NCI-H345 (cell line): ENCODE results near the gene MEIKIN.

Source experiments
- DNase-seq: peaks from one replicate; lab custom pipeline; 2025; lab: John Stamatoyannopoulos, UW

The MEIKIN gene, protein sequence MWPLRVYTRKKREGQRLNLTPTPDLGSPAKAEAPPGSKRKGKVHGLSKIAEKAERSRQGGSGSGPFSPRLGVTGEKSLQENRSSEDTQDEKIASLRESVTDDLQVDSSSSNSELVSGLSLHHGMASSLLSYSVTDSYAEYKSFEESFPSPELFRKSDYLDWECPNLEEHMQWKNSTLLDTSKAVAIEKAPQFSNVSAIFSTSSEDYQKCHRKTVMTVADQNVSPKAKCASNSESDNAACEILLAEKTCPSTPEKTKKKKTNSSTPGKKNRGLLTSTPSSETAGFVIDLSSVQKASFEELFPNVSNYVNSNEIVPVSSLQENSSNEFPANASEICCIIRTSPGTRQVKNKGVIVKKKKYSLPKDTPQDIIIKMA

DNA sequence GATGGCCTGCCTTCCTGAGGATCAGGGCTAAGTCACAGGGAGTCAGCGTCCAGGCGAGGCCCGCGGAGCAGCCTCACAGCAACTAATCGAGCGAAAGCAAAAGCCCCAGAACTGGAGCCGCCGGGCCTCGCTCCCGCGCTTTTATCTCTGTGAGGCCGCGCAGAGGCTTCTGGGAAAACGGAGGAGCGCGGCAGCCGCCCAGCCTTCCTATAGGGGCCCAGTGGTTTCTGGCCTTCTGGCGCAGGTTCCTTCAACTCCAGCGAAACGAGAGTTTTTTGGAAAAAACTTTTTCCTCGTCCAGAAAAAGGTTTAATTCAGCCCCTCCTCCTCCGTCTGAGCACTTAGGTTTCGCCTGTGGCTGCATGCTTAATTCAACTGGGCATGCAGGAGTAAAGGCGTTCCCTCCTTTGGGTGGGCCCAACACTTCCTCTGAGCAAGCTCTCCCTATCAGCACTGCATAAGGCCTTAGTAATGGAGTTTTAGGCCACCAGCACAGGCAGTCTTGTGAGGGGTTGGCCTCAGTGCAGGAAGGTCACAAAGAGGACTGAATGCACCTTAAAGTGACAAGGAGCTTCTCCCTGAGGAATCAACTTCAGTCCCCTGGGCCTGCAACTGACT is at the start of gene MEIKIN:
Gene MEIKIN, minus strand, starts transcription at position 113 of the 618 bp plus-strand sequence. CDS start 158 bp downstream, outside the sequence.
- DNase-seq: no peak

DNA sequence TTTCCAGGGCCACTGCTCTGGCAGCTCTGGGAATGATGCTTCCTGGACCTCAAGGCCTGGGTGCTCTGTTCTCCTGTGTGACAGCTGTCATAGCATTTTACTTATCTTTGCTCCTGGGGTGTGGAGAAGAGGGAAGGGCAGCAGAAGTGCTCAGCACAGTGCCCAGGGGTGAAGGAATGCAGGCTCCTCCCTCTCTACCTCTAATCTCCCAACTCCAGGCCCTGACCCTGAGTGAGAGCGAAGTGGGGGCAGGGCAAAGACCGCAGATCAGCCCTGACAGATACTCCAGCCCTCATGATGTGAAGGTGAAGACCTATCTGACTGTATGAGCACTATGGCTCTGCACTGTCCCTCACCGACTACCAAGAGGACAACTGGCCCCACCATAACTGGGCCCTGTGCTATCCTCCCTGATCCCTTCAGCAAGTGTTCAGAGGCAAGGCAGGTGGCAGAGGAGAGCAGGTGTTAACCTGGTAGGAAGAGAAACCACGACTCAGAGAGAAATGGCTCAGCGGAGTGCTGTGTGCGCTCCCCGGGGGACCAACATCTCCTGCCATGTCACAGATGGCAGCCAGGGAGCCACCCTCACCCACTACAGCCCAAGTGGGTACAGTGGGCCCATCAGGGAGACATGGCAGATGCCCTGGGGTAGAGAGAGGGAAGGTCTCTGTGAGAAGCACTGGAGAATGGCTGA is 49.2 kb upstream of the MEIKIN start:
- no peak for DNase-seq

DNA sequence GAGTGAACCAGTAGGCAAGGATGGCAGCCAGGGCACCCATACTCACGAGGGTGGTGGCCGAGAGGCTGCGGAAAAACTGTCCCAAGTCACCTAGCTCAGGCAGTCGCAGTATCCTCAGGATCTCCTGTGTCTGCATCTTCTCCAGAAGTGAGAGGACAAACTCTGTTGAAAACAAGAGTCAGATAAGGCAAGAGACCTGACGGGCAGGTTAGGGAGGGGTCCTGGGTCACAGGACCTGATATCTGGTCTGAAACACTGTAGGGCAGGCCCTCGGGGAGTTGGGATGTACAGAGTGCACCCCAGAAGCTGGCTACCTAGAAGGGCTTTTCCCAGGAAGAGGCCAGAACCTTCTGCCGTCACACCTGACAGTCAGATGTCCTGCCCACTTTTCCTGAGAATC is 48.6 kb upstream of the MEIKIN start:
- no peak for DNase-seq

DNA sequence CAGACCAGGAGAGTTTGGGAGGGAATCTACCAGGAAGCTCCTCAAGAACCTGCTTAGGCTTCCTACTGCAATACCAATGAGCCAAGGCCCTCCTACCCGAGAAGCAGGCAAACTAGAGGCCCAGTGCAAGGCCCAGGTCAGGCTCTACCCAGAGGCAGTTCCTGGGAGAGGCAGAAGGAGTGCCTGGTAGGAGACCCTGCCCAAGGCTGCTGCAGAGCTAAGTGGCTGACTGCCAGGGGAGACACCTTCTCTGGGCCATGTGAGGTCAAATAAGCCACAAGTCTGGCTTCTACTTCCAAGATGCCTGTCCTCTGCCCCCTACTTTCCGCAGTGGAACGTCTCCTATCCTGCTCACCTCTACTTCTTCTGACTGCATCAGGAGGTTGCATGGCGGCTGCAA is 48.2 kb upstream of the MEIKIN start:
- no peak for DNase-seq

DNA sequence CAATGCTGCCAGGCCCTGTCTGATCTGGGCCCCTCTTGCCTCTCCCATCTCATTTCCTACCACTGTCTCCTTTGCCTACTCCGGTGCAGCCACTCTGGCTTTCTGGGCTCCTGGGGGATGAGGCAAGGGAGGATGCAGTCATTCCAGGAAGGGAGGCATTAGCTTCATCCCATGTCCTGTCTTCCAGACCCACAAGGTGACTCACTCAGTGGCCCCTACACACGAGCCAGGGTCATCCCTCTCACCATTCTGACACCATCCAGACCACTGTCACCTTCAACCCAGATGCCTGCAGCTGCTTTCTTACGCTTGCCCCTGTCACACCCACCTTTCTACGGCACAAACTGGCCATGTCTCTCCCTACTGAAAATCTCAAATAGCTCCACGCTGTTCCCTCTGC is 46.9 kb upstream of the MEIKIN start:
- DNase-seq: no peak

DNA sequence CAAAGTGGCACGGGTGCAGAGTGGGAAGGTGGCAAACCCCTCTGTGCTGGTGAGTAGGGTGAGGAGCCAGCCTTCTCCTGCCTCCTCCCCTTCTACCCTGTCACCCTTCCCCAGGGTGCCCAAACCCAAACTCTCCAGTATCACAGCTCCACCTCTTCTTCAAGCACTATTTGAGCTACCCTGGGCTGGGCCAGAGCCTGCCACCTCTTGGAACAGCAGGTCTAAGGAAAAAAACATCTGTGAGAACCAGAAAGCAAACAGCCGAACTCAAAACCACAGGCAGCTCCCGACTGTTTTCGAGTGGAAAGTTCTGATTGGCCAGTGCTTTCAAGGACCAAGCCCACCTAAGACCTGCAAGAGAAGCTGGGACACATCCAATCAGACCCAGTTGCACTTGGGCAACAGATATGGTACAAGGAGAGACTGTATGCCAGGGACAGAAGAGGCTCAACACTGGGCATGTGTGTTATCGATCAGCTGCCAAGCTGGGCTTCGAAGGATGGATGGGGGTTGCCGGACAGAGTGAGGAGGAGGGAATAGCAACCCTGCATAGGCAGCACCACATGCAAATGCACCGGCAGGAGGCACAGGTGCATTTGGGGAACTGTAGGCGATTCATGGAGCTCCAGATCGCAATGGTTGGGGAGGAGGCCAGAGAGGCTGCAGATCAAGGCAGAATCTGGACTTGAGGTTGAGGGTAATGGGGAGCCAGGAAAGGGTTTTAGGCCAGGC is 46.3 kb upstream of the MEIKIN start:
- DNase-seq: no peak

DNA sequence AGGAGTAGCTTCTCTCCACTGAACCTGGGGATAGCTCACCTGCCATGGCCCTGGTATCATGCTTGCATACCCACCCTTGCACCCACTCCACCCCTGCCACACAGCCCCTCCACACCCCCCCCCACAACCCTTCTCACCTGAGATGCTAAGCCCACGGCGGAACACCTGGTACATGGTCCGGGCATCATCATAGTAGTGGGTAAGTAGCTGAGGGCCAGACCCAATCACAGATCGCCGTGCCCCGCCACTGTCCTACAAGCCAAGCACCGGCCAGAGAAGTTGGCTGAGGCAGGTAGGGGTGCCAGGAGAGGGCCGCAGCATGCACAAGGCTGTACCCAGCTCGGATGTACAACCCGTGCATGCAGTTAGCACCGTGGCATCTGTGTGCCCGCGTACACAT is 45.3 kb upstream of the MEIKIN start:
- no peak for DNase-seq

DNA sequence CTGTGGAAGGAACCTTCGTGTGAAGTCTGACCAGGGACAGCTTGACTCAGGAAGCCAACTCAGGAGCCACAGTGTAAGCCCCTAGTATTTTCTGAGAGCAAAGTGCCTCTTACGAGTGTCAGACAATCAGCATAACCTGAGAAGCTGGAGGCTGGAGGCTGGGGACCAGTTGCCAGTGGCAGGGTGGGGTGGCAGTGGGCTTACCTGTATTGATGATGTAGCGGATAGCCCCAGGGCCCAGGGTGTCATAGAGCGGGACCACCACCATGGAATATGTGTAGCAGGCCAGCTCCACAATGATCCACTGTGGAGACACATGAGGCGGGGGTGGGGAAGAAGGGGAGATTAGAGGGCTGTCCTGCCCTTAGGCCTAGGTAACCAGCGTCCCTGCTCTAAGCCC is 43.1 kb upstream of the MEIKIN start:
- DNase-seq: no peak

DNA sequence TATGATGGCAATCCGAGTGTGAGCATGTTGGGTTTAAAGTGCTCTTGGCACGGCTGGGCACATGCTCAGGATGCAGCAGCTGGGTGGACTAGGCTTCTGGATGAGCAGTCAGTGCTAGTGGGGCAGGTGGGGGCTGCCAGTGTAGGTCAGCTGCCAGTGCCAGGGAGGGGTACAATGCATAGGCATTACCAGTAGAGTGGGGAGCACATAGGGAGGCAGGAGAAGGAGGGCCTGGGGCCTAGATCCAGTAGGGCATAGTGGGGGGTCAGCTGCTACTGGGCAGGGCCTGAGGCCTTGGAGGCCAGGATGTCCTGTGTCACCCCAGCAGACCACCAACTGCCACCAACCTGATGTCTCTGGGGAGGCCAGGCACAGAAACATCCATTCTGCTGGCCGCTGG is 41.8 kb upstream of the MEIKIN start:
- no peak for DNase-seq

DNA sequence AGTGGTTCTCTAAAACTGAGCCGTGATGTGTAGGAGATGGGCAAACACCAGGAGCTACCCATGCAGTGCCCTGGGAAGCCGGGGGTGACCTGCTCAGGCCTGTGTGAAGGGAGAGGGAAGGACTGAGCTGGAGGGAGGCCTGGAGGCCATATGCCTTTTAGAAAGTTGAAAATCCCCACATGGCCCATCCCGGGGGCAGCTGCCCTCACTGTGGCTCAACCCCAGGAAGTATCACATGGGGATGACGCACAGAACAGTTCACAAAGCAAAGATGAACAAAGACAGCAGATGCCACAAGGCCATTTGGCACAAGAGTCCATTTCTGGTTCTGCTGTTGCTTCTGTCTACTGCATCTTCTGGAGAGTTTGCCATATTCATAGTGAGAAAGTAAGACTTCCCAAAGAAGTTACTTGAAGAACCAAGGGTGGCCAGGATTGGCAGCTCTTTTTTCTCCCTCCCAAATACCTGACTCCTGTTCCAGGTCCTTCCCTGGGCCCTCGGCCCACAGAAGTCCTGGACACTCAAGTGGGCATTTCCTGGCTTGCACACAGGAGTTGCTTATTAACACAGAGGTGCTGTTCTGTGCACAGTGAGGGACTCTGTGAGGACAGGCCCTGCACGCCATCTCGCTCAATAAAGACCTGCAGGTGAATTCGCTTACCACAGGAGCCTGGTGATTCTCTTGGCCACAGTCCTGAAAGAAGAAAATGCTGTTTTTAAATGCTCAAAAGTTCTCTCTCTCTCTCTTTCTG is 40.9 kb upstream of the MEIKIN start:
- DNase-seq: no peak

DNA sequence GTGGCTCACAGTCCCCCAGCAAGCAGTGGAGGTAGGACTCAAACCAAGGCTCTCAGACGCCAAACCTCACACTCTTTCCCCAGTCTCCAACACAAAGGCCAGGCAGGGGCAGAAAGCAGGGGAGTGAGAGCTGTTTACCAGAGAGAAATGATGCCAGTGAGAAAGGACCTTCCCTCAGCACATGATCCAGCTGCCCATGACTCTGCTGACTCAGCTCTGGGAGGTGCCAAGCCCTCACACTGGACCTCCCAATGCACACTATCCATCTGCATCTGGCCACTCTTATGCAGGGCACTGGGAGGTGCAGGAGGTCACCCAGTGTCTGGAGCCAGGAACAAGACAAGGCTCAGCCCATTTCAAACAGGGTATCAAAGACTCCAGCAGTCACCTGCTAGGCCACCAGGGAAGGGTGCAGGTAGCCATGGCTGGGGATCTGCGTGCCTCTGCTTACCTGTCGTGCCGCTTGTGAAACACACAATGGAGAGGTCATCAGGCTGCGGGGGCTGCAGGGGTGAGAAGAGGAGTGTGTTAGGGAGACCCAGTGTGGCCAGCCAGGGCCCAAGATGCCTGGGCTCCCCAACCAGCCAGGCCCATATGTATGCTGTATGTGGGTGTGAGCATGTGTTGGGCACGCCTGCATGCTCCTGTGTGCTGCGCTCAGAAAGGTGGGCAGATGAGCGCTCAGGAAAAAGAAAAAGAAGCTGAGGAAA is 39.6 kb upstream of the MEIKIN start:
- no peak for DNase-seq

DNA sequence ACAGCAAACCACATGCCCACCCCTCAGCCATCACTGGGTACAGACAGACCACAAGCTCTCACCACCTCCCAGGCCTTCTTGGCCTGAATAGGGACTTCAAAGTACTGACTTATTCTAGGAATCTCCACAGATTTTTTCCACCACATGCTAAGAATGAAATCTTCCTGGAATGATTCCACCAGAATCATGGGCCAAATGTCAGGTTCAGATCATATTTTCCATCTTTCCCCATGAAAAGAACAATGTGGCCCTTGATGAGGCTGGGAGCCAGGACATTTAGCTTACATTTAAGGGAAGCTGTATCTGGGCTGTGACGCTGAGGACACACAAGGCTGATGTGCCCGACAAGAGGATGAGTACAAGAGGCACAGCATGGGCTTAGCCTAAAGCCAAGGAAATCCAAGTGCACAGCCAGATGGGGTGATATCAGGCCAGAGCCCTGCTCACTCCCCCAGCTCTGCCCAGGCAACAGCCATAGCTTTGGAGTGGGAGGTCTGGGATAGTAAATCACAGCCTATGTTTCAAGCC is 37.8 kb upstream of the MEIKIN start:
- DNase-seq: no peak

DNA sequence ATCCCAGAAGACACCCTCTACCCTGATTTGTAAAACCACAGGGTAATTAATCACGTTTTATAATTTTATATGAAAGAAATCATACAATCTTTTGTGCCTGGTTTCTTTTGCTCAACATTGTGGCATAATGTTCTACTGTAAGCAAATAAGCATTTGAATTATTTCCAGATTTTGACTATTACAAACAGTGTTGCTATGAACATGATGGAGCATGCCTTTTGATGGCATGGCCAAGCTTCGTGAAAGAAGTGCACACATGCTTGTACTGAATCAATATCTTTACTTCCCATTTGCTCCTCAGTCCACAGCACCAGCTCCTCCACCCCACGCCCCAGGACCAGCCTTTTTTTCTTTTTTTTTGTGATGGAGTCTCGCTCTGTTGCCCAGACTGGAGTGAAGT is 36.1 kb upstream of the MEIKIN start:
- DNase-seq: no peak

DNA sequence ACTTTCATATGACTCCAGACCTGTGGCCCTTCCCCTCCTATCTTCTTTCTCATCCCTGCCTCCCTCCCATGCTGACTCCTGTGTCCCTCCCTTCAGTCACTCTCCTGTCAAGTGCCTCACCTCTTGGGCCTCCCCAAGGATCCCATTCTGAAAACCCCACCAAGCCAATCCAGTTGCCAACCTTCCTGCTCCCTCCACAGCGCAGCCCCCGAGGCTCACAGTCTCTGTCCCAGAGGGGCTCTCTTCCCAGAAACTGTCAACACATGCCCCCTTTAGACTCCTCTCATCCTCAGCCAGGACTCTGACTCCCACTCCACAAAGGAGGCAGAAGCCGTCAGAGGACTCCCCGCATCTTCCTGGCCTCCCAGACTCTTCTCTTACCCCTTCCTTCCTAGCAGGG is 35.2 kb upstream of the MEIKIN start:
- DNase-seq: no peak

DNA sequence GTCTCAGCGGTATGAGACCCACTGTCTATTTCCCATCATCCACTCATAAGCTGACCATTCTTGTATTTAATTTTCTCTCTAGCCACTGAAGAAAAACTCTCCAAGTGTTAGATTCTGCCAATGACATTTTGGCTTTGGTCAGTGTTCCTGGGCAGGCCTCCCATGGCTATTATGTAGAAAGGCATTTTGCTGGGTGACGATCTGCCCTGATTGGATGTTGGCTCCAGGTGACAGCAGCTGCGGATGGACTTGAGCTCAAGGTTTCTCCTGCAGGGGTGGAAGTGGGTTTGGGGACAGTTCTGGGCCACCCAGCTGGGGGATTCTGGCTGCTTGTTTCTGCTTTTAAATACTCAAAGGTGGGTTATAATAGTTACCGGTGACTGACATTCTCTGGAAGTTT is 34.4 kb upstream of the MEIKIN start:
- no peak for DNase-seq

DNA sequence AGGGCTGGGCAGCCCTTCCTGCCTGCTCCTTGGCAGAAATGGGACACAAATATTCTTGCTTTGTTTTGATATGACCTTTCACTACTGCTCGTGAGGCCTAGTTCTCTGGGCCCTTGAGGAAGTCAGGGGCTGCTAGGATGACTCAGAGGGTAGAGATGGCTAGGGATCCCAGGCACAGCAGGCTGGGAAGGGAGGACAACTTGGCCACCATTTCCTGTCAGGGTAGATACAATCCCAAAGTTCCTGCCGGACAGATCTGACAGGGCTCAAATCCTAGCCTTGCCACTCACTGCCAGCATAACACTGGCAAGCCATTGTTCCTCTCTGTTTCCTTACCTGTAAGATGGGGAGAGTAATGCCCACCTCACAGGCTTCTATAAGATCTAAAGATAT is 31.7 kb upstream of the MEIKIN start:
- DNase-seq: no peak

DNA sequence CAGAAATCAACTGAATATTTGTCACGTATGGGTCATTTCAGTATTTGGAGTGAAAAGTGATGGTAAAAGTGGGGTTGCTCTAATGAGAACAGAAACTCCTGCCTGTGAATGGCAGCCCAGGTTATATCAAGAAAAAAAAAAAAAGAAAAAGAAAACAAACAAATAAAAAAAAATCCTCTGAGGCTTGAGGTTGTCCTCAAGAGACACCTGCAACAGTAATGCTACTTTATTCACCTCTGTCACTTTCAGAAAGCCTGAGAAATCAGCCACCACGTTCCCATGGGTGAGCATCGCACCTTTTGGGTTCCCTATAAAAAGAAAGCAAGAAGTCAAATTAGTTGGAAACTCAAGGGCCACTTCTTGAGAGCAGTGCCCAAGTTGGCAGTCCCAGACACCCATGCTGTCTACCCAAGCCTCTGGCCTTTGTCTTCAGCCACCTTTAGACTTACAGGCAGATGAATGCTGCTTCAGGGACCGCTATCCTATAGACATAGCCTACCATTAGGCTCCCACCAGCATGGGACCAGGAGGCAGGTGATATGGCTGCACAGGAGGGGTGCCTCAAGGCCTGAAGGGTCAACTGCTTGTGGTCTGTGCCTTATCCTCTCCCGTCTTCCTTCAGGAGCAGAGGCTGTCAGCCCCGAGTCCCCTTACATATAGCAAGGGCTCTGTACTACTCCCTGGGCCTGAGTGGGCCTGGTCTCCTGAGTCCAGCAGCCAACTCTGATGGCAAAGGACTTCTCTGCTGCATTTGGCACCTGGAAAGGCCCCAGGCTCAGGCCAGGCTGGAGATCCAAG is 31.1 kb upstream of the MEIKIN start:
- no peak for DNase-seq

DNA sequence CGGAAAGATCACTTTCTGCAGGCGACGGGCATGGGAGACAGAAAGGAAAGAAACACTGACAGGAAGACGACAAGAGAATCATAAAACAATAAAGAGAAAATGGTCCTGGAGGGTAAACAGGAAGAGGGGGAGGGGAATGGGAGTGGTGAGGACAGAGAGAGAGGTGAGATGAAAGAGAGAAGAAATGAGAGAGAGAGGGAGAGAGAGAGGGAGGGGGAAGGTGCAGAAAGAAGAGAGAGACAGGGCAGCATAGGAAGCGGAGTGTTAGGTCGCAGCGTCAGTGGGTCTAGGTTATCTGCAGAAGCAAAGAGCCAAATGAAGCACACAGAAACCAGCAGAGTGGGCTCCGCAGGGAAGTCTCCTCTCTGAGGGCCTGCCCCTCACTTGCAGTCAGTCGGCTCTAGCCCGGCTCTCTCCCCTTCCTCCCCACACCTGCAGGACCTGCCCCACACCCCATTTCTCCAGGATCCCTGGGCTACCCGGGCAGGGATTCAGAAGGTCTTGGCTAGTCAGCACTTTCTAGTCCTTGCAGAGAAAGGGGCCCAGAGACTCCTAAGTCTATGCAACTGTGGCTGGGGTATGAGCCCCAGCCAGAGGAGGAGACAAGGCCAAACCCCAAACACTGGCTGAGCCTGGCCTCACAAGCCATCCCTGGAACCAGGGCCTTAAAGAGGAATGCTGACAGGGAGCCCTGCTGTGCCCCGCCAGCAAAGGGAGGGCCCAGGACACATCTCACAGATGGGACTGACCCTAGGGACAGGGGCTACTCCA is 29.7 kb upstream of the MEIKIN start:
- no peak for DNase-seq

DNA sequence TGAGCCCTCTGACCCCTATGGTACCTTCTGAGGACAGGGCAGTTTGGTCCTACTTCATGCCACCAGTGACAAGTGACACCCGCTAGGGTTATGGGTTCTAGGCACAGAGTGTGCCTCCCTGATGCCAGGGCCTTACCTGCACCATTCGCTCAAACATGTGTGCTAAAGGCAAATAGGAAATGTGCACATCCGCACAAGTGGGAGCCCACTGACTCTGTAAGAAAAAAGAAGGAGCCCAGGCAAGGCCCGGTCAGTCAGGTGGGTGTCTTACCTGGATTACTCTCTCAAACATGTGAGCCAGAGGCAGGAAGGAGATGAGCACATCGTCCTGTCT is 29.1 kb upstream of the MEIKIN start:
- DNase-seq: no peak

DNA sequence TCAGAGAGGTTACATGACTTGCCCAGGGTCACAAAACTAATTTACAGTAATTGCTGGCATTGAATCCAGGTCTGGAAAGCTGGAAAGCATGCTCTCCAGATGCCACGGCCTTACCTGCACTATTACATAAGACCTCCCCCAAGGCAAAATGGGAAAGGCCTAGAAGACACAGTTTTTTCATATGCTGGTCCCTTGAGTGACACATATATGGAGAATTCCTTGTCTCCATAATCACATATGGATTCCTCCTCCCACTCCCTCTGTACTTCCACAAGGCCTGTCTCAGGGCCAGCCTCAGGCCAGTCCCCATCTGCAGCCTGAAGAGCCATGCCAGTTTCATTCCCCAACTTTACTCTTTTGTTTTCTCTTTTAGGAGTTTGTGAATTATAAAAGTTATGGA is 28.6 kb upstream of the MEIKIN start:
- DNase-seq: no peak
